Suprapubic skin (tissue), 3 donors: ENCODE results near the gene PHOX2A.

ENCODE experiments used
- CTCF ChIP-seq, 2 donors: fragments of 200-600 bp in 1 of 2; fragments of 450-650 bp in 1 of 2; sonication (generic) in 1 of 2; IDR thresholded peaks; one replicate each; pipeline ENCODE4 v1.5.1; 2016 to 2019; ENCODE audit warnings: antibody characterized with exemption in 2 of 2, mild to moderate bottlenecking in 1 of 2, moderate library complexity in 1 of 2
- EP300 ChIP-seq: sonication (generic); formaldehyde crosslinking; IDR thresholded peaks from one replicate; pipeline ENCODE4 v1.6.1; 2017; ENCODE audit warnings: antibody characterized with exemption
- POLR2A ChIP-seq, 2 donors: fragments of 450-650 bp; IDR thresholded peaks; one replicate each; pipeline ENCODE4 v1.6.1; 2017; ENCODE audit warnings: antibody characterized with exemption in 2 of 2, mild to moderate bottlenecking in 2 of 2, moderate library complexity in 2 of 2

GRCh38 chr11:72216638-72217037 is 27.3 kb downstream of the PHOX2A start, which contains the start of gene FOLR2:
- TF ChIP-seq CTCF (IDR thresholded peaks at IDR 0.05) = no peak
- TF ChIP-seq POLR2A (IDR thresholded peaks at IDR 0.05) = no peak
- TF ChIP-seq EP300 = no peak
